Measurements from ENCODE around the gene NKD1.
"Not testable (repeated sequence)": the region's sequence is repeated elsewhere in the genome, so short reads cannot be mapped to it uniquely, and the experiment has no call there.

The NKD1 gene

GRCh38 chr16:50519602-50520001 lies 28.6 kb upstream of the NKD1 start:
- DNase-seq (ENCODE audit: low read depth in 3 of 3) = no peak

DNA sequence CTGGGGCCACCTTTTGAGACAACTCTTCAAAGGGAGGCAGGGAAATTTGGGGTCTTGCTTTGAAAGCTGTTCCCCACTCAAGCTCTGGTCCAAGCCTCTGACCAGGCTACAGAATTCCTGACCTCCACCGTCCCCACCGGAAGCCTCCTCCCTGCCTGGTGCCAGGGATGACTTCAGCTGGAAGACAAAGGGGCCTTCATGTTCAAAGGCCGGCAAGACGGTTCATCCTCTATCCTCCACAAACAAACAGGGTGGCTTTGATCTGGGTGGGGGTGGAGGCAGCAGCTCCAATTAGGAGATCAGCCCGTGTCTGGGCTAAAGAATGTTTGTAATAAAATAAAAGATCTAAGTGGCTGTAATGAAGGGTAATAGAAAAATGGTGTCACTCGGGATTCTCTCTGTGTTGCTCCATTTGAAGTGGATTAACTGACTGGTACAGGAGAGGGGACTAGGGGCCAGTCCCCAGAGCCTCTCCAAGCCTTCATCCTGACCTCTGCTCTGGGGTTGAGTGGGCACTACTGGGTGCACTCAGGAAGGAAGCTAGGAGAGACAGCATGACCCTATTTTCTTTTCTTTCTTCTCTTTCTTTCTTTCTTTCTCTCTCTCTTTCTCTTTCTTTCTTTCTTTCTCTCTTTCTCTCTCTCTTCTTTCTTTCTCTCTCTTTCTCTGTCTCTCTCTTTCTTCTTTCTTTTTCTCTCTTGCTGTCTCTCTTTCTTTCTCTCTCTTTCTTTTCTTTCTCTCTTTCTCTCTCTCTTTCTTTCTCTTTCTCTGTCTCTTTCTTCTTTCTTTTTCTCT lies 27.5 kb upstream of the NKD1 start:
- no peak for DNase-seq (ENCODE audit: low read depth in 3 of 3)

GRCh38 chr16:50521246-50521900 lies 26.8 kb upstream of the NKD1 start:
- DNase-seq (ENCODE audit: low read depth in 3 of 3) = no peak

GRCh38 chr16:50522324-50522723 lies 25.9 kb upstream of the NKD1 start:
- DNase-seq (ENCODE audit: low read depth in 3 of 3) = no peak

- DNase-seq (ENCODE audit: low read depth in 3 of 3) = no peak
Measured at GRCh38 chr16:50523710-50524109, 24.5 kb upstream of the NKD1 start.

- no peak for DNase-seq (ENCODE audit: low read depth in 3 of 3)
Measured at GRCh38 chr16:50525262-50525661, 22.9 kb upstream of the NKD1 start.

- no peak for DNase-seq (ENCODE audit: low read depth in 3 of 3)
Measured at GRCh38 chr16:50525716-50526115, 22.5 kb upstream of the NKD1 start.

GRCh38 chr16:50526249-50526648 lies 21.9 kb upstream of the NKD1 start:
- DNase-seq (ENCODE audit: low read depth in 3 of 3) = no peak

DNA sequence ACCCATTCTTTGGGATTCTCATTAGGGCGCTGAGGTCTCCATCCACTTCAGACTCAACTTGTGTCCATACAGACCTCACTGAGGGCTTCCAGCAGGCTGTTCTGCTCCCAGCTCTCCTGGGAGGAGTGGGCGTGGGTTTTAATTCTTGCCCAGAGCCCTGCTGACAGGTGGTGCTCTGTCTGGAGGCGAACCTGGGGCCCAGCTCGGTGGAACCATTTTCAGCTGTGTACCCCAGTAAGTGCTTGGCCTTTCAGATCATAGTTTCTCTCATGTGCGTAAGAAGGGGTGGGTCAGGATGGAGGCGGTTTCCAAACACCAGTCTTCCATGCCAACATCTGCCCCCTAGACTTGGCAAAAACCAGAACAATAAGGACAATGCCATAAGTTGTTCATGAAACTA lies 21.4 kb upstream of the NKD1 start:
- no peak for DNase-seq (ENCODE audit: low read depth in 3 of 3)

DNA sequence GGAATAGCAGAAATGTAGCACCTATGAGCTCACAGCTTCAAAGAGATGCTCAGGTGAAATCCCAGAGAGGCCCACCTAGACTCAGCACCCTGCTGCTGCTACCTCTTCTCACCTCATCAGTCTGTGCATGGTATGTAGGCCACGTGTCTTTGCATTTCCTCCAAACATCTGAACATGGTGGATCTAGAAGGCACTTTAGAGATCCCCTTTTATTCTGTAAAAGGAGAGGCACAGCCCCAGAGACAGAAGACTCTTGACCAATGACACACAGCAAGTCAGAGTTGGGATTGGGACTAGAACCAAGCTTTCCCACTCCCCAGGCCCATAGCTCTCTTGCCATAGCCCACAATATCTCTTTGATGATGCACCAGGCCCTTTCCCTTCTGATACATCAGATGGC lies 19.4 kb upstream of the NKD1 start:
- no peak for DNase-seq (ENCODE audit: low read depth in 3 of 3)

DNA sequence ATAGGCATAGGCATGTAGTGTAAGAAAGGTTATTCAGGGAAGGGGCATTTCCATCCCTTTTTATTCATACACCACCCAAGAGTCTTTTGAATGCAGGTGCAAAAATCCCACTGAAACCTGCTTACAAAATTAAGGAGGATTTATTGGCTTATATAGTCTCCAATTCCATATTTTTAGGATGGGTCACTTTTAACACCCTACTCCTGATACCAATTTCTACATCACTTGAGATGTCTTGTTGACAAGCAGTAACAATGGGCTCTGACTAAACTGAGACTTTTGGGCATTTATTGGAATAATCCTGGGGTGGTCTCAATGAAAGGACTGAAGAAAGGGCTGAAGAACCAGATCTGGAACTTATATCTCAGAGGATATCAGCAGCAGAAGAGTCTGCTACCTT lies 18.9 kb upstream of the NKD1 start:
- no peak for DNase-seq (ENCODE audit: low read depth in 3 of 3)

GRCh38 chr16:50530277-50531236 lies 17.6 kb upstream of the NKD1 start:
- DNase-seq (ENCODE audit: low read depth in 3 of 3) = no peak

DNA sequence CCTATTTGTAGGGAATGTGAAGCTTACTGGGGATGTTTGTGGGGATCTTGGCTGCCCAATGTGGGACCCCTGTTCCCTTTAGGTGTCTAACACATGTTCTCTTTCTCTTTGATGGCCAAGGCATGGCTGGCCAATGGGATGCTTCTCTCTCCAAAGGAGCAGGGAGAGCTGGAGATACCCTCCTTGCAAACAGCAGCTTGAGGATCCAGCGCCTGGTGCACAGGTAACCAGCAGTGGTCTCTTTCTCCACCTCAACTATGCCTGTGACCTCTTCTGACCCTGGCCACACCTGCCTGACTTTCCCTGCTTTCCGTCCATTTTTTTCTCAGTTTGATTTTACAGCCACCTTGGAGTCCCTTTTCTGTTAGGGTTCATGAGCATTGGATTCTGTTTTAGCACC lies 16.8 kb upstream of the NKD1 start:
- DNase-seq (ENCODE audit: low read depth in 3 of 3) = no peak

DNA sequence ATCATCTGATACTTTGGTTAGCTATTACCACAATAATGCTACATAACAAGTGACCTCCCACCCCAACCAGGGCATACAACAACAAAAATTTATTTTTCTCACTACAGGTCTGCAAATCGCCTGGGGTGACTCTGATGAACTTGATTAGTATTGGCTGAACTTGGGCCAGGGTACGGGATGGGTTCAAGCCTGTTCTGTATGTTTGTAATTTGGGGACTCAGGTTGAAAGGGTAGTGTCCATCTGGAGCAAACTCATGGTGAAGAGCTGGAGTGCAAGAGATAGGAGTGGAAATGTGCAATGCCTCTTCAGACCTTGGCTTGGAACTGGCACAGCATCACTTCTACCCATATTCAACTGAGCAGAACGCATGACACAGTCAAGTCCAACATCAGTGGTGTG lies 16.3 kb upstream of the NKD1 start:
- DNase-seq (ENCODE audit: low read depth in 3 of 3) = no peak

DNA sequence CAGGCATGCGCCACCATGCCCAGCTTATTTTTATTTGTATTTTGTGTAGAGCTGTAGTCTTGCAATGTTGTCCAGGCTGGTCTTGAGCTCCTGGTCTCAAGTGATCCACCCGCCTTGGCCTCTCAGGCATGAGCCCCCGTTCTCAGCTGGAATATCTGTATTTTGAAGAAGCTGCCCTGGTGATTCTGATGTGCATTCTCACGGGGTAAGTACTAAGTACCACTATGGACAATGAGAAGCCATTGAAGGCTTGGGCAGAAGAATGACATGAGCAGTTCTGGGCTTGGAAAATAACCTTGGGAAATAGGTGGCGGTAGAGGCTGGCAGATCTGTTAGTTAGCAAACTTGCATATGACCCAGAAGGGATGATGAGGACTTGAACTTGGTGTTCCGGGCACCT lies 15.6 kb upstream of the NKD1 start:
- DNase-seq (ENCODE audit: low read depth in 3 of 3) = no peak

GRCh38 chr16:50533317-50533716 lies 14.9 kb upstream of the NKD1 start:
- no peak for DNase-seq (ENCODE audit: low read depth in 3 of 3)

DNA sequence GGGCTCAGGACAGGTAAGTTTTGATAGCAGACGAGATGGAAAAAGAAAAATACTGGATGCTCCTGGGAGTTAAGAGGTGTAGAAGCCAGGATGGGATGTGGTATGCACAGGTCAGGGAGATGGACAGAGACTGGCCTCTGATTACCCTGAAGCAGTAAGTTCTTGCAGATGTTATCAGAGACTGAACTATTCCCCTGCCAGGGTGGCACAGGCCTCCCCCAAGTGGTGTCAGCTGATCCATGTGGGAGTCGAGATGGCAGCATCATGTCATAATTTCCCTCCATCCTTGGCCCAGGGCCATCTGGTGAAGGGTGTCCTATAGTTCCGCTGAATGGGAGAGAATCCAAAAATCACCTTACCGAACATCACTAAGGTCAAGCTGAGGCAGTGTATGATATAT lies 14.1 kb upstream of the NKD1 start:
- DNase-seq (ENCODE audit: low read depth in 3 of 3) = no peak

GRCh38 chr16:50534556-50534955 lies 13.6 kb upstream of the NKD1 start:
- DNase-seq (ENCODE audit: low read depth in 3 of 3) = no peak

DNA sequence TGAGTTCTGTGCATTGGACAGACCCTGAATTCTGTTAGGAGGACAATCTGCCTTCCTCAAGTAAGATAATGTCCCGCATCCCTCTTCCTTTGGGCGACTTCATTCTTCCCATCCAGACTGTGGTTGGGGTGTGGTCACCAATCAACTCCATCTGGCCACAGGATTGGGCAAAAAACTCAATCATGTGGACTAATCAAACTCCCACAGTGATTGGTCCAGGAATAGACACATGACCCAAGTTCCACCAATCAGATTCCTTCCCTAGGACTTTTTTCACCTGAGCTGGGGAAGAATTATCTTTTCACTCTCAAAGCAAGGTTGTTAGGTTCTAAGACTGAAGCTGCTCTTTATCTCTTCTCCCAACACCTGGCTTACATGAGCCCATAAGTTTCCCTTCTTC lies 13.2 kb upstream of the NKD1 start:
- no peak for DNase-seq (ENCODE audit: low read depth in 3 of 3)

GRCh38 chr16:50535506-50536257 lies 12.5 kb upstream of the NKD1 start:
- no peak for DNase-seq (ENCODE audit: low read depth in 3 of 3)

DNA sequence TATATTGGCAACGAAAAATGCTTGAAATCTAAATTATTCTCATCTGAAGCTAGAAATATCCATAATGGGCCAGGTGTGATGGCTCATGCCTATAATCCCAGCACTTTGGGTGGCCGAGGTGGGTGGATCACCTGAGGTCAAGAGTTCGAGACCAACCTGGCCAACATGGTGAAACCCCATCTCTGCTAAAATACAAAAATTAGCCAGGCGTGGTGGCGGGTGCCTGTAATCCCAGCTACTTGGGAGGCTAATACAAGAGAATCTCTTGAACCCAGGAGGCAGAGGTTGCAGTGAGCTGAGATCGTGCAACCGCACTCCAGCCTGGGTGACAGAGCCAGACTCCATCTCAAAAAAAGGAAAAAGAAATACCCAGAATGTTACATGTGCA lies 11.9 kb upstream of the NKD1 start:
- DNase-seq (ENCODE audit: low read depth in 3 of 3) = not testable (repeated sequence)

Data from stimulated activated CD4-positive, alpha-beta T cell treated with anti-CD3 and anti-CD28 coated beads, TNF-alpha, amount 100 ng/mL, for 4 hours (primary cell).